Fibroblast of mammary gland (primary cell): ENCODE results near the gene ZBED5.

Experiments
- DNase-seq: peaks from one replicate; pipeline ENCODE4 v3.0.0-alpha.2; 2010; ENCODE audit warnings: low read depth
- H3K4me3 ChIP-seq: 2 replicates; pipeline ENCODE4 v1.5.1; 2011; ENCODE audit warnings: low read depth, mild to moderate bottlenecking, low read length, moderate library complexity; ENCODE audit not compliant: control insufficient read depth
- CTCF ChIP-seq: conservative IDR thresholded peaks from 2 replicates; pipeline ENCODE4 v1.5.1; 2011; ENCODE audit warnings: low read depth, low read length, inconsistent platforms; ENCODE audit not compliant: control insufficient read depth, insufficient read depth

Gene ZBED5

GRCh38 chr11:10857459-10857708, 469 bp downstream of the ZBED5 start:
- no peak for TF ChIP-seq CTCF
- DNase-seq = no peak
- peak overlapping the region; percentile 89 for H3K4me3 ChIP-seq

- H3K4me3 ChIP-seq = peak overlapping the region; percentile 89
- DNase-seq = no peak
- no peak for TF ChIP-seq CTCF
These were observed 979 bp downstream of the ZBED5 start for GRCh38 chr11:10856689-10857458.

- no peak overlapping the region for H3K4me3 ChIP-seq
- DNase-seq = no peak
- no peak for TF ChIP-seq CTCF
These were observed 2.6 kb downstream of the ZBED5 start for GRCh38 chr11:10855295-10855694.

GRCh38 chr11:10847960-10848860, 9.6 kb downstream of the ZBED5 start:
- TF ChIP-seq CTCF = no peak
- DNase-seq = no peak
- no peak overlapping the region for H3K4me3 ChIP-seq

- H3K4me3 ChIP-seq = no peak overlapping the region
- DNase-seq = no peak
- no peak for TF ChIP-seq CTCF
These were observed 11.2 kb downstream of the ZBED5 start for GRCh38 chr11:10846660-10847059.

- H3K4me3 ChIP-seq = no peak overlapping the region
- DNase-seq = no peak
- no peak for TF ChIP-seq CTCF
These were observed 12.3 kb downstream of the ZBED5 start for GRCh38 chr11:10845589-10845988.
